Spleen (tissue), 7 donors: ENCODE data around the gene CCSER2.

ENCODE experiments used
- CTCF ChIP-seq, 11 experiments: fragments of 200-600 bp in 7 of 11; fragments of 450-650 bp in 4 of 11; sonication (generic) in 4 of 11; IDR thresholded peaks in 8 of 11; conservative IDR thresholded peaks in 3 of 11; 1 replicate in 7 of 11; 2 replicates in 4 of 11; pipeline versions ENCODE4 v1.4.0 to v1.8.0; 2016 to 2021; ENCODE audit warnings: antibody characterized with exemption in 11 of 11, inconsistent platforms in 4 of 11, mild to moderate bottlenecking in 1 of 11
- POLR2A ChIP-seq, 3 donors: fragments of 450-650 bp; IDR thresholded peaks; one replicate each; pipeline ENCODE4 v1.5.1; 2017; ENCODE audit warnings: antibody characterized with exemption in 3 of 3, mild to moderate bottlenecking in 1 of 3
- POLR2AphosphoS5 ChIP-seq, 3 donors: sonication (generic); formaldehyde crosslinking; IDR thresholded peaks; one replicate each; pipeline ENCODE4 v1.5.1; 2017; ENCODE audit warnings: antibody characterized with exemption in 3 of 3
- donor health status: DM: no; HTN: no; CAD: no; lungs with moderate emphysema.
- donor health status: DM: no; HTN: no; CAD: no.
- donor health status: DM: no; HTN: no; CAD: no.

- TF ChIP-seq POLR2A (IDR thresholded peaks at IDR 0.05) (no peak), POLR2AphosphoS5 (IDR thresholded peaks at IDR 0.05) (no peak), CTCF (IDR thresholded peaks at IDR 0.05 in 8 of 11, conservative IDR thresholded peaks at IDR 0.05 in 3 of 11) (no peak)
Measured at GRCh38 chr10:84453303-84453702, 124.9 kb downstream of the CCSER2 start.
